ENCODE results near the gene ZNF783.
"Not testable (repeated sequence)": the region's sequence is repeated elsewhere in the genome, so short reads cannot be mapped to it uniquely, and the experiment has no call there.

The ZNF783 gene

GRCh38 chr7:149240637-149241036 lies 21.4 kb upstream of the ZNF783 start:
- no peak for DNase-seq (ENCODE audit: low read depth, low spot score)

- DNase-seq (ENCODE audit: low read depth, low spot score): no peak
Observed at GRCh38 chr7:149241696-149242095, 20.3 kb upstream of the ZNF783 start.

DNA sequence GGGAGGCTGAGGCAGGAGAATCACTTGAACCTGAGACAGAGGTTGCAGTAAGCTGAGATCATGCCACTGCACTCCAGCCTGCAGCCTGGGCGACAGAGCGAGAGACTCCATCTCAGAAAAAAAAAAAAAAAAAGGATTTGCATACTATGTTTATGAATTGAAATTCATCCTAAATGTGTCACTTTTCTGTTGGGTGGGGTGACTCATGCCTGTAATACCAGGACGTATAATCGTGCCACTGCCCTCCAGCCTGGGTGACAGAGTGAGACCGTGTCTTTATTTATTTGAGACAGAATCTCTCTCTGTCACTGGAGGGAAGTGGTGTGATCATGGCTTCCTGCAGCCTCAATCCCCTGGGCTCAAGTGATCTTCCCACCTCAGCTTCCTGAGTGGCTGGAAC lies 16.8 kb upstream of the ZNF783 start:
- no peak for DNase-seq (ENCODE audit: low read depth, low spot score)

DNA sequence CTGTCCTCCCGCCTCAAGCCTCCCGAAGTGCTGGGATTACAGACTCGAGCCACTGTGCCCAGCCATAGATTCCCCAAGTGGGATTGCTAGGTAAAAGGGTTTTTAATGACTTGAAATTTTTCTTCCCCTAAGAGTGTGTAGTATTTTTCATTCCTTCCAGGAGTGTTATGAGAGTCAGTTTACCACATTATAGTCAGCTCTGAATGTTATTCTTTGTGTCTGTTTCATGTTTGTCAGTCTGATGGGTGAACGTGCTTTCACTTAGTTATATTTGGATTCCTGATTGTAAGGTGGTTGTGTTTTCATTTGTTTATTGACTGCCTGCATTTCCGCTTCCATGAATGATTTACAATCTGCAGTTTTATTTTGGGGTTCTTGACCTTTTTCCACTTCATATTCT lies 16.3 kb upstream of the ZNF783 start:
- no peak for DNase-seq (ENCODE audit: low read depth, low spot score)

- no peak for DNase-seq (ENCODE audit: low read depth, low spot score)
Observed at GRCh38 chr7:149248777-149249176, 13.2 kb upstream of the ZNF783 start.

DNA sequence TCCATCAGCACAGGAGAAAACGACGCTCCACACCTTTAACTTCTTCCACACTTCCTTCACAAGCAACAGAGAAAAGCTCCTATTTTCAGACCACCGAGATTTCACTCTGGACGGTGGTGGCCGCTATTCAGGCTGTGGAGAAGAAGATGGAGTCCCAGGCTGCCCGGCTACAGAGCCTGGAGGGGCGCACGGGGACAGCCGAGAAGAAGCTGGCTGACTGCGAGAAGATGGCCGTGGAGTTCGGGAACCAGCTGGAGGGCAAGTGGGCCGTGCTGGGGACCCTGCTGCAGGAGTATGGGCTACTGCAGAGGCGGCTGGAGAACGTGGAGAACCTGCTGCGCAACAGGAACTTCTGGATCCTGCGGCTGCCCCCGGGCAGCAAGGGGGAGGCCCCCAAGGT lies 11.8 kb upstream of the ZNF783 start:
- DNase-seq (ENCODE audit: low read depth, low spot score): not testable (repeated sequence)

DNA sequence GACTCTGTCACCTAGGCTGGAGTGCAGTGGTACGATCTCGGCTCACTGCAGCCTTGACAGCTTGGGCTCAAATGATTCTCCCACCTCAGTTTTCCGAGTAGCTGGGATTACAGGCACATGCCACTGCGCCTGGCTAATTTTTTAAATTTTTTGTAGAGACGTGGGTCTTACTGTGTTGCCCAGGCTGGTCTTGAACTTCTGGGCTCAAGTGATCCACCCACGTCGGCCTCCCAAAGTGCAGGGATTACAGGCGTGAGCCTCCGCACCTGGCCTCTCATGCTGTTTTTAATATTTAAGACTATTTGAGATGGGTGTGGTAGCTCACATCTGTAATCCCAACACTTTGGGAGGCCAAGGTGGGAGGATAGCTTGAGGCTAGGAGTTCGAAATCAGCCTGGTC lies 10.5 kb upstream of the ZNF783 start:
- not testable (repeated sequence) for DNase-seq (ENCODE audit: low read depth, low spot score)

DNA sequence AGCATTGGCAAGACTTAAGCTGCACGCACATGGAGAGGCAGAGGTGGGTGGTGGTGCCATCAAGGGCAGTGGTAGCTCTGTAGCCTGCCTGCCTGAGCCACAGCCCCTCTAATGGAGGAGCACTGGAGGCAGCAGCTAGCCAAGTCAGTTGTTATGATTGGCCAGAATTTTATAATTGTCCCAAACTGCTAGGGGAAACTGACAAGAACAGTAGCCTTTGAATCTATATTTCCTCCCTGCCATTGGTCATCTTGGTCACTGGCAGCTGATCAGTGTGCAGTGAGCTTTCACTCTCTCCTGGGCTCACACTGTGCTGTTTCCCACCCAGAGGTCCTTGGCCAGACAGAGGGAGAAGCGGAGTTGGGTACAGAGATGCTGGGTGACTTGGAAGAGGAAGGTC lies 9.6 kb upstream of the ZNF783 start:
- no peak for DNase-seq (ENCODE audit: low read depth, low spot score)

DNA sequence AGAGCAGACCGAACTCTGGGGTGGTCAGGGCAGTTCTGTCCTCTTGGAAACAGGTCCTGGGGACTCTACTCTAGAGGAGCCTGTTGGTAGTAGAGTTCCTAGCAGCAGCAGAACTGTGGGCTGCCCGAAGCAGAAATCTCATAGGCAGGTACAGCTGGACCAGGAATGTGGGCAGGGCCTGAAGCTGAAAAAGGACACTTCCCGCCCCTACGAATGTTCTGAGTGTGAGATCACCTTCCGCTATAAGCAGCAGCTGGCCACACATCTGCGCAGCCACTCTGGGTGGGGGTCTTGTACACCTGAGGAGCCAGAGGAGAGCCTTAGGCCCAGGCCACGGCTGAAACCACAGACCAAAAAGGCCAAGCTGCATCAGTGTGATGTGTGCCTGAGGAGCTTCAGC lies 8.3 kb upstream of the ZNF783 start:
- DNase-seq (ENCODE audit: low read depth, low spot score): peak; percentile 19

- DNase-seq (ENCODE audit: low read depth, low spot score): no peak
Observed at GRCh38 chr7:149254181-149254858, 7.7 kb upstream of the ZNF783 start.

DNA sequence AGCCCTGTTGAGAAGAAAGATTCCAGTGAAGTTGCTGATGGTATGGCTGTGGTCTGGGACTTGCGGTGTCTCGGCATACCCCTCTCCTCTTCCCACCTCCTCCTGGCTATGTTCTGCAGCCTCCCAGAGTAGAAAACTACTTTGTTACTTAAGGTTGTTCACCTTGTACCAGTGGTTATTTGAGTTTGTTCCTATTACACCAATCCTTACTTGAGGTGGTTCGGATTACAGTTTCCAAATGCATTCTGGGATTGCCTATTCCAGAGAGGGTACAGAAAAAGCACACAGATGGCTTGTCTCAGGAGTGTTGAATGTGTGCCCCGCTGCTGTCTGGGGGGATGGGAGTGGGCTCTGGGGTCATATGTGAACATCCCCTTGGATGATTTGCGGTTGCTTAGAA lies 6.8 kb upstream of the ZNF783 start:
- DNase-seq (ENCODE audit: low read depth, low spot score): no peak

GRCh38 chr7:149256568-149256967 lies 5.4 kb upstream of the ZNF783 start:
- DNase-seq (ENCODE audit: low read depth, low spot score): no peak

GRCh38 chr7:149257146-149257545 lies 4.8 kb upstream of the ZNF783 start:
- no peak for DNase-seq (ENCODE audit: low read depth, low spot score)

GRCh38 chr7:149261316-149261828 lies 624 bp upstream of the ZNF783 start:
- DNase-seq (ENCODE audit: low read depth, low spot score): peak; percentile 50

DNA sequence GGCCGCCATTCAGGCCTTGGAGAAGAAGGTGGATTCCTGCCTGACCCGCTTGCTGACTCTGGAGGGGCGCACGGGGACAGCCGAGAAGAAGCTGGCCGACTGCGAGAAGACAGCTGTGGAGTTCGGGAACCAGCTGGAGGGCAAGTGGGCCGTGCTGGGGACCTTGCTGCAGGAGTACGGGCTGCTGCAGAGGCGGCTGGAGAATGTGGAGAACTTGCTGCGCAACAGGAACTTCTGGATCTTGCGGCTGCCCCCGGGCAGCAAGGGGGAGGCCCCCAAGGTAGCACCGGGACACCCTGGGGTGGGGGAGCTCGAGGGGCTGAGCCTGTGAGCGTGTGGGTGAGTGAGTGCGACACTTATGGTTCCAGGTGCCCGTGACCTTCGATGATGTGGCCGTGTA lies 4.5 kb downstream of the ZNF783 start:
- DNase-seq (ENCODE audit: low read depth, low spot score): no peak

DNA sequence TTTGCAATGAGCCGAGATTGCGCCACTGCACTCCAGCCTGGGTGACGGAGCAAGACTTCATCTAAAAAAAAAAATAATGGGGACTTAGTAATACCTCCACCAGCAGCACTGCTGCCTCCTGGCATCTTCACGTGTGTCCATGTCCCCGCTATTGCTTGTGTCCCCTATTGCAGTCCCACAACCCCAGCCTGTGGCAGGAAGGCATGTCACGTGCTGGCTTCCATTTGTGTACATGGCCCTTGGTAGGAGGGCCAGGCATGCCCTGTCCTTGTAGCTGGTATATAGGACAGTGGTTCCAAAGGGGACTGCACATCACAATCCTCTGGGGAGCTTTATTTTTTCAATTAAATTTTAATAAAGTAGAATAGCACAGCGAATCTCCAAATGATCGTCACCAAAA lies 5.7 kb downstream of the ZNF783 start:
- DNase-seq (ENCODE audit: low read depth, low spot score): no peak

GRCh38 chr7:149274424-149274823 lies 12.4 kb downstream of the ZNF783 start:
- DNase-seq (ENCODE audit: low read depth, low spot score): not testable (repeated sequence)

DNA sequence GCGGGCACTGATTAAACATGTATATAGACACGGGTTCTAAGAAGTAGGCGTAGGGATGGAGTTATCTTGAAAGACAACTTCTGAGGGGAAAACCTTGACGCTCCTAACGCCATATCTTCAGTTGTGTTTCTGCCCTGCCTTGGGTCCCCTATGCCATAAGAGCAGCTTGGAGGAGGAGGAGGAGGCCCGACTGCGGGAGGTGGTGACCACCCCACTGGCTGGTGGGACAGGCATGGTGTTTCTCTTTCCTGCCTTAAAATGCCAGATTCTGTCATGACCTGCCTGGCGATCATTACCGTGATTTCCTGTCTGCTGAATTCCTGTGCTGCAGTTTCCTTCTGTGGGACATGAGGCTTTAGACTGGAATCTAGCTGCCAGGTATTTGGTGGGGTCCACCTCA lies 15.9 kb downstream of the ZNF783 start:
- DNase-seq (ENCODE audit: low read depth, low spot score): no peak

DNA sequence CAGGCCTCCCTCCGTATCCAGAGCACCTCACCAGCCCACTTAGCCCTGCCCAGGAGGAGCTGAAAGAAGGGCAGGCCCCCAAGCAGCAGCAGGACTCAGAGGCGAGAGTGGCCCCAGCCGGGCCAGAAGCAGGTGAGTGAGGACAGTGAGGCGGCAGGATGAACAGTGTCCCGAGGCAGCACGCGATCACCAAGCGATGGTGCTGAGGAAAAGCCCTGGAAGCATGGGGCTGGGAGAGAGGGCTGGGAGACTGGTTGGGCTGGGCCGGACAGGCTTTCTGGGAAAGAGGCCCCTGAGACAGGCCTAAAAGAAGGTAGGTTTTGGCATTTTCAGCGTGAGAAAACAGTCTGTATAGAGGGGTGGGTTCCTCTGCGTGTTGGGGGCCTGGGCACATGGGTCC lies 16.4 kb downstream of the ZNF783 start:
- DNase-seq (ENCODE audit: low read depth, low spot score): no peak

- DNase-seq (ENCODE audit: low read depth, low spot score): no peak
Observed at GRCh38 chr7:149279111-149279743, 17.2 kb downstream of the ZNF783 start.

- DNase-seq (ENCODE audit: low read depth, low spot score): no peak
Observed at GRCh38 chr7:149280151-149280550, 18.2 kb downstream of the ZNF783 start.

DNA sequence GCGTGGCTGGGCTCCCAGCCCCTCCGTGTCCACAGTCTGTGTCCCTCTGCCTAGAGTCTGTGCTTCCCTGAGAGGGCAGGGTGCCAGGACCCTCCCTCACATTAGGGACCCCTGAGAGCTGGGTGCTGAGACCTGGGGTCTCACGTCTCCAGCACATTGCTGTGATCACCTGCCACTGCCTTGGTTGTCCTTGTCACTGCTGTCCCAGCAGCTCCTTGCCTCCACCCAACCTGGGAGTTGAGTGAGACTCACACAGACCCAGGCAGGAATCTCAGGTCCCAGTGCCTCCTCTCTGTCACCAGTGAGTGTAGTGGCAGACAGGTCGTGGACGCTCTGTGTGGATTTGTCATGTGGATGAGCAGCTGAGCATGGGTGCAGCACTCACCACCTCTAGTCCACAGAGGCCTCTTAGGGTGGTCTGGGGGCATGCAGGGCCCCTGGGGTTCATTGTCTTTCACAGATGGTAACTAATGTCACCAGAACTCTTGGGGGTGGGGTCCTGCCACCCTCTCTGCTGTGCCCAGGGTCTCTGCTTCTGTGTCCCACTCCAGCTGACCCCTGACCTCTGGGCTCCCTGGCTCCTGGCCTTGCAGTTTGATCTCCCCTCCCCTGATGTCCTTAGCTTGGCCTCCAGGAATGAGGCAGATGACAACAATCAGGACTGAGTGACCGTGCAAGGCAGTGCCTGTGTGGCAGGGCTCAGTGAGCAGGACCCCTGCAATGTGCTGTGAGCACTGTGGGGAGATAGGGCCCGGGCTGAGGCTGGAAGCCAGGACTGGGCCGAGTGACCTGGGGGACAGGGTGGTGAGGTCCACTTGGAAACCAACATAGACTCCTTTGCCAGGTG lies 18.9 kb downstream of the ZNF783 start:
- DNase-seq (ENCODE audit: low read depth, low spot score): no peak
